GM21526 (cell line): Measurements from ENCODE around the gene CLNS1A.
"Not testable (repeated sequence)": the region's sequence is repeated elsewhere in the genome, so short reads cannot be mapped to it uniquely, and the experiment has no call there.

Source experiments
- ATAC-seq: cut with Tn5 transposase; IDR thresholded peaks from one replicate; pipeline ENCODE4 v1.9.1; 2021; ENCODE audit warnings: moderate library complexity; ENCODE audit not compliant: unreplicated experiment, low FRiP score

CLNS1A gene, protein sequence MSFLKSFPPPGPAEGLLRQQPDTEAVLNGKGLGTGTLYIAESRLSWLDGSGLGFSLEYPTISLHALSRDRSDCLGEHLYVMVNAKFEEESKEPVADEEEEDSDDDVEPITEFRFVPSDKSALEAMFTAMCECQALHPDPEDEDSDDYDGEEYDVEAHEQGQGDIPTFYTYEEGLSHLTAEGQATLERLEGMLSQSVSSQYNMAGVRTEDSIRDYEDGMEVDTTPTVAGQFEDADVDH

DNA sequence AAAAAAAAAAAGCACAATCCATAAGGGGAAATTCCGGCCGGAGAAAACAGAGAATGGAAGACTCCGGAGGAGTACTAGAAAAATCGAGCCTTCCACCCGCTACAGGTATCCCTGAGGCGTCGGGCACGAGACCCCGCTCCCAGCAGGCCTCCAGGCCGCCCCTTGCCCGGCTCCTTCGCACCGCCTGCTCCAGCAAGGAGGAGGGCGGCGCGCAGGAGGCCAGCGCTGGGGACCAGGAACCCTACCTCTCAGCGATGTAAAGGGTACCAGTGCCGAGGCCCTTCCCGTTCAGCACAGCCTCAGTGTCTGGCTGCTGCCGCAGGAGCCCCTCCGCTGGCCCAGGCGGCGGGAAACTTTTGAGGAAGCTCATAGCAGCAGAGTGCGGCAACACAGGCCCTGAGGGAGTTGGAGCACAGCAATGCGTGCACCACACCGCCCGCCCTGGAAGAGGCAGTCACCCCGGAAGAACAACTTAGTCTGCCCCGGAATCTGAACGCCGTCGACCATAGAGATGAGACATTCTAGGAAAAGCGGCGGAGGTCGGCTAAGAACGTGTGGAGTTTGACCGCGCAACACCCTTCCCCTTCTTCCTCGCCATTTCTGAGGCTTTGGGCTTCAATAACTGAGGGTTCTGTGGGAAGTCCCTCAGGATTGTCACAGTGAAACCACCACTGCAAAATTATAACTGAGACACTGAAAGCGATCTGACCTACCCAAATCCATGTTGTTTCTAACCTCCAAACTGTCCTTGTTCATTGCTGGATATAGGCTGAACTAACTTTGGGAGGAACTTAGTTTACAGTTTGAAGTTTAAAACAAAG lies at the start of gene CLNS1A:
Gene CLNS1A, minus strand, starts transcription at position 450 of the 821 bp plus-strand sequence. Its CDS starts 80 bp downstream, at position 370.
- peak; percentile 93 for ATAC-seq

DNA sequence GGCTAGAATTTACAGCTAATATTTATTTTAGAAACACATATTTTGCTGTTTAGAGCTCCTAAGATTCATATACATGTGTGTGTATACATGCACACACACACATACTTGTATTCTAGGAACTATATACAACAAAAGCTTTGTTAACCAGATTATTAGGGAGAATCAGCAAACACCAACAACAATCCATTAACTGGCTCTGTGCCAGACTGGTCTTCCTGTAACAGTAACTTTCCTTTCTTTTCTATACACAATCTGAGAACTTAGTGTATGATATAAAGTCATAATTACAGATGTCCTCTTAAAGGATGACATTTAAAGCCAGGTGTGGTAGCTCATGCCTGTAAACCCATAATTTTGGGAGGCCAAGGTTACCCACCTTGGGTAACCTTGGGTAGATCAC lies 49.5 kb upstream of the CLNS1A start:
- no peak for ATAC-seq

DNA sequence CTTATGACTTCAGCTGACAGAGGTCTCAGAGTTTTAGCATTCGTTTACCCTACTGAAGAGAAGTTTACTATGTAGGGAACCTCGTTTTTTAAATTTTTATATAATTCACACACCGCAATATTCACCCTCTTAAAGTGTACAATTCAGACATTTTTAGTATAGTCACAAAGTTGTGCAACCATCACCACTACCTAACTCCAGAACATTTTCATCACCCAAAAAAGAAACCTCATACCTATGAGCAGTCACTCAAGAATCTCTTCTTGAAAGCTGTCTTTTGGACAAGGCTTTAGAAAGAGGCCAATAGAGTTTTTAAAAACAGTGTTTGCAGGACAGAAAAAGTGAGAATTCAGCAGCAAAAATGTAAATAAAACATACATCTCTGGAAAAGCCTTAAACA lies 39.5 kb upstream of the CLNS1A start:
- ATAC-seq = no peak

DNA sequence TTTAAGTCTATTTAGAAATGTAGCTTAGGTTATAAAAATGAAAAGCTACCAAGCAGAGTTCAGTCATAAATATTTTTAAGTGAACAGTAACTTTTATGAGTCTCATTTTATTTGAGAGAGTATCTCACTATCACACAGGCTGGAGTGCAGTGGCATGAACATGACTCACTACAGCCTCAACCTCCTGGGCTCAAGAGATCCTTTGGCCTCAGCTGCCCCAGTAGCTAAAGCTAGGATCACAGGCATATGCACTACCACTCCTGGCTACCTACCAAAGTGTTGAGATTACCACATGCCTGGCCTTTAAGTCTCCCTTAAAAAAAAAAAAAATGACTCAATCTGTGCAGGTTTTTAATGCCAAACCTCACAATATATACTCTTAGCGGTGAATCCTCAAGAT lies 34.7 kb upstream of the CLNS1A start:
- ATAC-seq = no peak

DNA sequence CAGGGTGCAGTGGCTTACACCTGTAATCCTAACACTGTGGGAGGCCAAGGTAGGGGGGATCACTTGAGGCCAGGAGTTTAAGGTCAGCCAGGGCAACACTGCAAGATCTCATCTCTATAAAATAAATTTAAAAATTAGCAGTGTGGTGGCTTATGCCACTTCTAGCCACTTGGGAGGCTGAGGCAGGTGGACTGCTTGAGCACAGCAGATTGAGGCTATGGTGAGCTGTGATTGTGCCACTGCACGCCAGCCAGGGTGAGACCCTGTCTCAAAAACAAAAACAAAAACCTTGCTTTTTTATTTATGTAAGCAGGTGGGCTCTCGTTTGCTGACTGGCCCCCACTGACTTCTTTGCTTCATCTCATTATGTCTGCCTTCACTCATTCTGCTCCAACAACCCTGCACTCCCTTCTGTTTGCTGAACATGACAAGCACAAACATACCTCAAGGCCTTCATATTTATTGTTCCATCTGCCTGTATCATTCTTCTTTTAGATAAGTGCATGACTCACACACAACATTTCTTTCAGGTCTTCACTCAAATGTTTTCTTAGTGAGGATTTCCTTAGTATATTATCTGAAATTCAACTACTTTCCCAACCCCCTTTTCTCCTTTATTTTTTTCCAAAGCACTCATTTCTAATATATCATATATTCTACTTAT lies 32.4 kb upstream of the CLNS1A start:
- no peak for ATAC-seq

DNA sequence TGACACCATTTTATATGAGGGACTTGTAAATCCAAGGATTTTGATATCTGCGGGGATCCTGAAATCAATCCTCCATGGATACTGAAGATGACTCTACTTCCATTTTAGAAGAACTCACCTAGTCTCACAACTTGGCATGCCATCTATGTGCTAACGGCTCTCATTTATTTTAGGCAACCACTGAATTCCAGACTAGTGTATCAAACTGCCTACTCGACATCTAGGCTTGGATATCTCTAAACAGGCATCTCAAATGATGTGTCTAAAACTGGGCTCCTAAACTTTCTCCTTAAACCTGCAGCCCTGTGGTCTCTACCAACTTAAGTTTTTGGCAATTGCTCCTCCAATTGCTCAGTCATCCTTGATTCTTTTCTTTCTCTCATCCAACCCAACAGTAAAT lies 31.2 kb upstream of the CLNS1A start:
- ATAC-seq = no peak

DNA sequence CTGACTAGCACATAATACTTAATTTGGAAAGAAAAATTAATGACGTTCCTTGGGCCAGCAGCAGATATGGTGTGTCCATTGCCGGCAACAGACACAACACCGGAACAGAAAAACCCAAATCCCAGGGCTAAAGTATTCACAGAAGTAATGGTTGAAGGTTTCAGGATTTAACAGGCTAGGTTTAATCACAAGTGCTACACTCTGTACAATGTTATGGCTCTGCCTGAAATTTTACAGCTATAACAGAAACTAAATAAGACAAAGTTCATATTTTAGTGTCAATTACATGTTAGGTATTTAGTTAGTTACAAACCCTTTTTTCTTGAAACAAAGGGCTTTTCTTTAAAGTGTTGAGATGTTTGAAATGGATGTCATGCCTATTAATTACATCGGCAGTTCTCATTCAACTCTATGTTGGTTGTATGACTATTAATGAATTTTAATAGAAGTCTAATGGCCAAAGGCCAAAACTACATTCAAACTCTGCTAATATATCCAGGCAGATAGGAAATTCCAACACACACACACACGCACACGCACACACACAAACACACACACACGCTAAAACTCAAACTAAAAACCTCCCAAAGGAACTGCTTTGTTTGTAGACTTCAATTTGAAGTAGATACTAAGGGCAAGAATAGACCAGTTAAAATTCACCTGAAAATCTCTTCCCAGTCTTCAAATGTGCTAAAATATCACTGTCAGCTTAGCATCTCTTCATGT lies 27.8 kb upstream of the CLNS1A start:
- no peak for ATAC-seq

DNA sequence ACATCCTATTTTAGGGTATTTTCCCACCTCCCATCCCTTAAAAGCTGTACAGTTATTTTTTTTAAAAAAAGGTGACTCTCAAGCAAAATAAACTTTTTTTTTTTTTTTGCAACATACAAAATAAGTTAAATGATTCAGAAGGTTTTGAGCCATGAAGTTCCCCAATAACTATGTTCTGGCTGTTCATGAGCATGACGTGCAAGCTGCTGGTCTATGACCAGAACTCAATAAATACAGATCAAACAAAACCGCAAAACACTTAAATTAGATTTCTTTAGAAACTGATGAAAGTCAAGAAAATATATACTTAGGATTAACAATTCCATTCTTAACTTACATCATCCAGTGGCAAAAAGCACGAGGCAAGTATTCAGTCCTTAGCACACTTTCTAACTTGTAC lies 24.1 kb upstream of the CLNS1A start:
- ATAC-seq = no peak

DNA sequence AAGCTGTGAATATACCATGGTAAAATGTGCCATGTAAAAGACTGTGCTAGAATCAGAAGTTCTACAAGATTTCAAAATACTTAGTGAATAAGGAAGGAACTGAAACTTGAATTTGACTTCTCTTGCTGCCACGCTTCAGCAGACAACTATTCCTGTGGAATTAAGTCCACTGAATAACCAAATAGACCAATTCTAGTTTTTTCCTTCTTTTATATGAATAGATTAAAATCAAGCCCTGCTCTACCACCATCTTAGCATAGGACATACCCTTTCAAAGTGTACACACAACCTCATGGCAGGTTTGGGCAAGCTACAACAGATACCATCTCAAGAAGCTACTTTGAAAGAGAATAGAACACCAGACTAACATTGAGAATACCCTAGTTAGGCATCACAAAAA lies 23.4 kb upstream of the CLNS1A start:
- no peak for ATAC-seq

DNA sequence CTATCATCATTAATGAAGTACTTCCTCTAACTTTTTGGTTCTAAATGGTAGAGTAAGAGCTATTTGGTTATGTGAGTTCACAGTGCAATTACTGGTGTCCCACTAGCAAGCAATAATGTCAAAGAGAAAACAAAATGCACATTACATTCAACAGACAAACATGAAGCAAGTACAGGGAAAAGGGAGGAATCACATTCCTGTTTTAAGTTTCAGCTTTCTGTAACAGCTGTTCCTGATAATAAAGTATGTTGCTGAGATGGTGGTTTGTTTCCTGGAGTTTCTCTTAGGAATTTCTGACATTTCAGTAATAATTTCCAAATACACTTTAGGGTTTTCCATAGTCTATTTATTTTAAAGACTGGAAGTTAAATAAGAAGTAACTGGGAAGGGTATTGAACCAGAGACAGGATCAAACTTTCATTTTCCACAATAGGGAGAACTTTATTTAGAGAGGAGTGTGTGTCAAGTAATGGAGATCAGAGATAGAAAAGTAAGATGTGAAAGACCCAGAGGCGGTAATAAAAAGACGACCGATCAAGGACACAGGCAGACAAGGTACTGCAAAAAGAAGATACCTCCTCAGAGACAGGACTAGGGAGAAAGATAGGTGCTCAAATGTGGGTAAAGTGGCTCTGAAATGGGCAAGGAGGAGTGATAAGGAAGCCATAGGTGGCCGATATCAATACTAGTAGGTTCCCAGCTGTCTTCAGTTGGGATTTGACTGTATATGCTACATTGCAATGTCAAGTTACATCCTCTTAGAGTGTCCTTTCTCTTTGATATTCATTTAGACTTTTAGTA lies 20.8 kb upstream of the CLNS1A start:
- ATAC-seq = no peak

DNA sequence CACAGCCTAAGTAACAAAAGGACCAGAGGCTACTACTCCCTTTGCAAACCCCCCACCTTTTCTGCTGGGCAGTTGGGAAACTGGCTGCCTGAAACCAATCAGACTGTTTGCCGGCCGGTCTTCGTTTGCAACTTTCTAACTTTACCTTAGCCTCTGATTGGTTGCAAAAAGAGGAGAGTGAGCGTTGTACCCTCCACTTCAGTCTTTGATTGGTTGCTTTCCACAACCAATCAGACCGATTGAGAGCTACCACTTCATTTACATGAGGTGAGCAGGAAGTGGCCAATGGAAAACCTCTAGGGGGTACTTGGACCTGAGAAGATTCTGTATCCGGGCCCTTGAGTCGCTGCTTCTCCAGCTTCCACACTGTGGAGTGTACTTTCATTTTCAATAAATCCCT lies 18.8 kb upstream of the CLNS1A start:
- ATAC-seq = no peak

DNA sequence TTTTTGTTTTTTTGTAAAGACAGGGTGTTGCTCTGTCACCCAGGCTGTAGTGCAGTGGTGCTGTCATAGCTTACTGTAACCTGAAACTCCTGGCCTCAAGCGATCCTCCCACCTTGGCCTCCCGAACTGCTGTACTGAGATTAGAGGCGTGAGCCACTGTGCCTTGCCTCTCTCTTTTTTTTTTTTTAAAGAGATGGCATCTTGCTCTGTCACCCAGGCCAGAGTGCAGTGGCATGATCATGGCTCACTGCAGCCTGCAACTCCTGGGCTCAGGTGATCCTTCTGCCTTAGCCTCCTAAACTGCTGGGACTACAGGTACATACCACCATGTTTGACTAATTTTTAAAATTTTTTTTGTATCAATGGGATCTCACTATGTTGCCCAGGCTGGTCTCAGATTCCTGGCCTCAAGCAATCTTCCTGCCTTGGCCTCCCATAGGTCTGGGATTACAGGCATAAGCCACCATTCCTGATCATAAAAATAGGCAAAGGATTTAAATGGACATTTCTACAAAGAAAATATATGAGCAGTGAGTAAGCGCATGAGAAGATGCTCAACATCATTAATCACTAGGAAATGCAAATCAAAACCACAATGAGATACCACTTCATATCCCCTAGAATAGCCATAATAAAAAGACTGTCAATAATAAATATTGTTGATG lies 17.3 kb upstream of the CLNS1A start:
- ATAC-seq = no peak

DNA sequence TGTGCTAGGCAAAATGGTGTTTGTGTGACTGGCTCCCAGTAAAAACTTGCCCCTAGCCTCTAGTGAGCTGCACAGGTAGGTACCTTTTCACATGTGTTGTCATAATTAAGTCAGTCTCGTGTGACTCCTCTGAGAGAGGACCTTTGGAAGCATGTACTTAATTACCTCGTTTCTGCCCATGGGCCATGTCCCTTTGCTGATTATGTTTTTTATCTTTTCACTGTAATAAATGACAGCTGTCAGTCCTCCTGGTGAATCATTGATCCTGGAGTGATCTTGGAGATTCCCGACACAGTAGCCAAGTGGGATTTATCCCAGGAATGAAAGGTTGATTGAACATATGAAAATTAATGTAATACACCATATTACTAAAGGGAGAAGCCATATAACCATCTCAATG lies 12.5 kb upstream of the CLNS1A start:
- ATAC-seq = no peak

DNA sequence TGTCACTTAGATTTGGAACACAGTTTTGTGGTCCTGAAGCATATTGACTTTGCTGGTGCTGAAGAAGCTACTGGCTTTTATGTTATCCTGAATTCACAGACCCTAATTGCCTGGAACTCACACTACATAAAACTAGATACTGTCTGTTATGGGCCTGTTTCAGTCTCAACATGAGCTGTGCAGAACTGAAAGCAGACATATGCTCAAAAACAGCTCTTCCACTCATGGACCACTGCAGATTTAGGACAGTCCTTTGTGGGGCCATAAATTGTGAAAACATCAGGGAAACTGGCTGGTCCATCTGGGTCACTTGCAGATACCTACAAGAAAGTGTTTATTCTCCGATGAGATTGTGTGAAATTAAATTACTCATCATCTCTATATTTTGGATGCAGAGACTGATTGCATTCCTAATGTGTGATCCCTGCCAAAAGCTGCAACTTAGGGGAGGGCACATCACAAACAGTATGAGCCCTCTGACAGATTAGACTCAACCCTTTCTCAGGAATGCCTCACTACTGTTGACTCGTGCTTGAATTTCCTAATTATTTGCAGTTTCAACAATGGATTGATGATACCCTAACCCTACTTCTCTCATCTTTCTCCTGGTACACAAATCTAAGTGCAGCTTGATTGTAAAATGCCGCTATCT lies 10.2 kb upstream of the CLNS1A start:
- ATAC-seq = no peak

DNA sequence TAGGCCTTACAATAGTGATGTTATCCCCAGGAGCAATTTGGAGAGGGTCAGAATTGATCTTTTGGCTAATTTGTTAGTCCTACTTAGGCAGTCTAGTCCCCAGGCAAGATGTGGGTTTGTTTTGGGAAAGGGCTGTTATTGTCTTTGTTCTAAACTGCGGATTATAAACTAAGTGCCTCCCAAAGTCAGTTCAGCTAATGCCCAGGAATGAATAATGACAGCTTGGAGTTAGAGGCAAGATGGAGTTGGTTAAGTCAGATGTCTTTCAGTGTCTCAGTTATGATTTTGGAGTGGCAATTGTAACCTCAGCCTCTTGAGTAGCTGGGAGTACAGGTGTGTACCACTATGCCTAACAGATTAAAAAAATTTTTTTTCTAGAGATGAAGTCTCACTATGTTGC lies 7.3 kb upstream of the CLNS1A start:
- no peak for ATAC-seq

DNA sequence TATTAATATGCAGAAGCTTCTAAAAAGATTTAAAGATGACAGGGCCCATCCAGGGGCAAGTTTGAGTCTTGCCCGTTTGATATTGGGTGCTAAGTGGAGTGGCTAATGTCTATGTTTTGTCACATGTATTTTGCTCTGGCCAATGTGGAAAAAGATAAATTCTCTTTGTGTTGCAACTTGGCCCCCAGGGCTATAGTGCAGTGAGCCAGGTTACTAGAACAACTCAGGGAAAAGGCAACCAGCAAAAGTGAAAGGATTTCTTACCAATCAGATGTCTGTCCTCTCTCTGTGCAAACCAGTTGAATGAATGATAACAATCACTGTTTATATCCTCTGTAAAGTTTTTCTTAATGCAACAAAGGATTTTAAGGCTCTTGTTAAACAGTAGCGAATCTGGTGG lies 4.6 kb upstream of the CLNS1A start:
- ATAC-seq = no peak

DNA sequence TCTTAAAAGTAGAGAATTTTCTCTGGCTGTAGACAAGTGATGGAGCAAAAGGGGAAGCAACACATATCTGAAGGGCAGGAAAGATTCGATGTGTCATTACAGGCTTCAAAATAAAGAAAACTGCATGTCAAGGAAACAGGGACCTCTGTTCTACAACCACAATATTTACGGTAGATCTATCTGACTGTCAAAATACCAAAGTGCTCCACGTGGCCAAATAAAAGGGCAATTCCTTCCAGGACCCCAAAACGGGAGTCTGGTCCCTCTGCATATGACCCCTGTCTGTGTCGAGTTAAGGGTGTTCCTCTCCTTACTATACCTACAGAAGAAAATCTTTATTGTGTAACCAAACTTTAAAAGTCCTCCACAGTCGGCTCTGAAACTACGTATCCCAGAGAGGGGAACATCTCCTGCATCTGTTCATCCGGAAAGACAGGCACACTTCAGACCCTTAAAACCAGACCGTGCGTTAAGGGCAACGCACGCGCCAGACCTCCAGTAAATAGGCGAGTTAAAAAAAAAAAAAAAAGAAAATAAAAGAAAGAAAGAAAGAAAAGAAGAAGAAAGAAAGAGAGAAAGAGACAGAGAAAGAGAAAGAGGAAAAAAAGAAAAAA lies 756 bp downstream of the CLNS1A start:
- ATAC-seq = no peak

DNA sequence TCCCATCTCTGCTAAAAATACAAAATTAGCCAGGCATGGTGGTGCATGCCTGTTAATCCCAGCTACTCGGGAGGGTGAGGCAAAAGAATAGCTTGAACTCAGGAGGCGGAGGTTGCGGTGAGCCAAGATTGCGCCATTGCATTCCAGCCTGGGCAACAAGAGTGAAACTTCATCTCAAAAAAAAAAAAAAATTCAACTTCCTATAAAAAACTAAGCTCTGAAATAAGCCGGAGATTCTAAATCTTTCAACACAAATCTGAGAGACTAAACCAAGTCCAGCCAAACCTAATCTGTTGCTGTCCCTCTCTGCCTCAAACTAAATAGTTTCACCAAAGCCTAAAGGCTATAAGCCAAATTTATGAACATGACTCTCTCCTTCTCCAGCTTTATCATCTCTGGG lies 3.7 kb downstream of the CLNS1A start:
- not testable (repeated sequence) for ATAC-seq
